GM21529 (cell line): ENCODE data around the gene MIF.
A peak's percentile ranks its signal among the peaks of the same experiment; 100 is the strongest.
"Not testable (repeated sequence)": the region's sequence is repeated elsewhere in the genome, so short reads cannot be mapped to it uniquely, and the experiment has no call there.

Experiments used
- ATAC-seq: cut with Tn5 transposase; IDR thresholded peaks from one replicate; pipeline ENCODE4 v1.9.1; 2021; ENCODE audit not compliant: unreplicated experiment

The MIF gene

DNA sequence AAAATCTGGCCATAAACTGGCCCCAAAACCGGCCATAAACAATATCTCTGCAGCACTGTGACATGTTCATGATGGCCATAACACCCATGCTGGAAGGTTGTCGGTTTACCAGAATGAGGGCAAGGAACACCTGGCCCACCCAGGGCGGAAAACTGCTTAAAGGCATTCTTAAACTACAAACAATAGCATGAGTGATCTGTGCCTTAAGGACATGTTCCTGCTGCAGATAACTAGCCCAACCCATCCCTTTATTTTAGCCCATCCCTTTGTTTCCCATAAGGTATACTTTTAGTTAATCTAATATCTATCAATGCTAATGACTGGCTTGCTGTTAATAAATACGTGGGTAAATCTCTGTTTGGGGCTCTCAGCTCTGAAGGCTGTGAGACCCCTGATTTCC, 6.0 kb downstream of the MIF start:
- not testable (repeated sequence) for ATAC-seq

DNA sequence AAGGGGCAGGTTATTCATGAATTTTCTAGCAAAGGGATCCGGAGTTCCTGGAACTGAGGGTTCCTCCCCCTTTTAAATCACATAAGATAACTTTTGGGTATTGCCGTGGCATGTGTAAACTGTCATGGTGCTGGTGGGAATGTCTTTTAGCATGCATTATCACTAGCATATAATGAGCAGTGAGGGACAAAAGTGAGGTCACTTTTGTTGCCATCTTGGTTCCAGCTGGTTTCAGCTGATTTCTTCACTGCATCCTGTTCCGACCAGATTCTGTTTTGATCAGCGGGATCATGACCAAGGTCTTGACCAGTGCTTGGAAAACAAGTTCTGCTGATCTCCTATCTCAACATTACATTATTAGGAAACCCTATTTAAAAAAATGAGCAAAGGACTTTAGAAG, 7.4 kb downstream of the MIF start:
- no peak for ATAC-seq

DNA sequence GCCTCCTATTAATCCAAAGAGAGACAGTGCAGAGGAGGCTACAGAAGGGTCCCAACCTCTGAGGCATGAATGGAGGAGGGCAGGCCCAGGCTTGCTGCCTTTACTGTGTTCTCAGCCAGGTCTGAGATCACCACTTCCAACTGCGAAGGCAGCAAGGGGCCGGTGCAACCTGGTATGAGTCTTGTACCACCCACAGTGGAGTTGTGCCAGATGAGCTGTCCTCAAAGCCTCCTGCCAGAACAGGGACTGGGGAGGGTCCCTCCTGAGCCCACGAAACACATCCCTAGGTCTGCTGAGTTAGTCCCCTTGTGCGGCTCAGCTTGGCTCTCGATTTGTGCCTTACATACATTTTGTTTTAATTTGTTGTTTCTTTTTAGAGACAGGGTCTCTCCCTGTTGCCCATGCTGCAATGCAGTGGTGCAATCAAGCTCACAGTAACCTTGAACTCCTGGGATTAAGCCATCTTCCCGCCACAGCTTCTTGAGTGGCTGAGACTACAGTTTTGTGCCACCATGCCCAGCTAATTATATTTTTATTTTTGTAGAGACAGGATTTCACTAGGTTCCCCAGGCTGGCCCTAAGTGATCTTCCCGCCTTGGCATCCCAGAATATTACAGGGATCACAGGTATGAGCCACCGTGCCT, 9.3 kb downstream of the MIF start:
- no peak for ATAC-seq

DNA sequence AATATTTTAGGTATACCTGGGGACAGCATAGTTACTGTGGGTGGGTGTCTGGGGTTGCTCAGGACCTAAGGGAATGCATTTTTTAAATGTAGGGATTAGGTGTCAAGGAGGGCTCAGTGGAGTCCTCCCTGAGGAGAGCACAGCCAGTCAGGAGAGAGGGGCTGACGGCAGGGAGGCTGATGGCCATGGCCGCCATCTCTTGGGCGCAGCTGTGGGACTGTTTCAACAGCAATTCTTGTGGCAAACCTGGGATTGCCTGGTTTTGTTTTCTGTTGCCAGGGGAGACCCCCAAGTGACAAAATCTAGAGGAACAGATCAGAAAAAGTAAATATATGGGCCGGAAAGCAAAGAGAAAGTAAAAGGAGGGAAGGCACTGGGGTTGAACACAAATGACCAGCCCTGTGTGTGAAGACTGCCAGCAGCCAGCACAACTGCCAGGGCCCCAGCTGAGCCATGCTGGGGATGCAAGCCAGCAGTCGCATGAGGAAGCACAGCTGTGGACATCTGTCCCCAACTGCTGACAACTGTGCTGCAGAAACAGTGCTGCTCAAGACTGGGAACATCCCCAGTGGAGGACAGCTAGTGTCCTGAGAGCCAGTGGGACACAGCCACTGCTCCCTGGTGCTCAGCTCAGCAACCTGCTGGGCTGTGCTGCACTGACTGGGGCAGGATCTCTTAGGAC, 10.5 kb downstream of the MIF start:
- ATAC-seq, result no peak

DNA sequence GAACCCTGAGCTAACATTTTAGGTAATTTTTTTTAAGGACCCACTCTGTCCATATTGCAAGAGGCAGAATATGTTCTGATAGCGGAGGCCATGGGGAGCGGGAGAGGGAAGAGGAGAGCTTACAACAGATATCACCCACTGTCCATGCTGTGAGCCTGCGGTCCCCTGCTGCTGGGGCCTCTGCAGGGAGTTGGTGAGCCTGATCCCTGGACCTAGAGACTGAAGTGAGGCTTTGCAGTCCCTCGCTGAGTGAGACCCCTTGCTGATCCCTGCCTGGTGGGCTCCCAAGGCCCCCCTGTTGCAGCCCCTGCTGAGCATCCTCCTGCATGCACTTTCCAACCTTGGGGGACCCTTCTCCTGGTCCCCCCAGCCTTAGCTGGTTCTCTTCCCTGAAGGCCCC, 12.5 kb downstream of the MIF start:
- no peak for ATAC-seq

DNA sequence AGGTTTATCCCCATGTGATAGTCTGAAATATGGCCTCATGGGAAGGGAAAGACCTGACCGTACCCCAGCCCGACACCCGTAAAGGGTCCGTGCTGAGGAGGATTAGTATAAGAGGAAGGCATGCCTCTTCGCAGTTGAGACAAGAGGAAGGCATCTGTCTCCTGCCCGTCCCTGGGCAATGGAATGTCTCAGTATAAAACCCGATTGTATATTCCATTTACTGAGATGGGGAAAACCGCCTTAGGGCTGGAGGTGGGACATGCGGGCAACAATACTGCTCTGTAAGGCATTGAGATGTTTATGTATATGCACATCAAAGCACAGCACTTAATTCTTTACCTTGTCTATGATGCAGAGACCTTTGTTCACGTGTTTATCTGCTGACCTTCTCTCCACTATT, 13.2 kb downstream of the MIF start:
- not testable (repeated sequence) for ATAC-seq

DNA sequence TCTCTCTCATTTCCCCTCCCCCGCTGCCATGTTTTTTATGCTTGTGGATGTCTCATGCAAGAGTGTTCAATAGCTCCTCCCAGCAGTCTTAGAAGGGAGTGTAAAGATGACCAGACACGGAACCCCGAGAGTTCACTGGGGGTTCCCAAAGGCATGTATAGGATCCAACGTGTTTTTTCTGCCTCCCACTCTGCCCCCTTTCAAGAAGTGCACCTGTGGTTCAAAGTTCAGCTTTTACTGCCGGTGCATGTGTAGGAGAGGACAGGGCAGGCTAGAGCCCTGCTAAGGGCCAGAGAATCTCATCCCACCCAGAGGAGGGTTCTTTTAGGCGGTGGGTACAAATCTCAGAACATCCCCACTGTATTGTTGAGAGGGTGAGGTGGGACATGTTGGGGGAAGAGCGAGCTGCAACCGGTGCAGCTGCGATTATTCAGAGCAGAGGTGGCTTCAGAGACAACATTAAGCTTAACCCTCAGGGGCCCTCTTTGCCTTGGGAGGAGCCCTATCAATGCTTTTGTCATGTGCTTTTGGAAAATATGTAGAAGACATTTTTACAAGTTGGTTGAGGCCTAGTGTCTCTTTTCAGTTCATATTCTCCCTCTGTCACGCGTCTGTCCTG, 14.5 kb downstream of the MIF start:
- ATAC-seq, result no peak

DNA sequence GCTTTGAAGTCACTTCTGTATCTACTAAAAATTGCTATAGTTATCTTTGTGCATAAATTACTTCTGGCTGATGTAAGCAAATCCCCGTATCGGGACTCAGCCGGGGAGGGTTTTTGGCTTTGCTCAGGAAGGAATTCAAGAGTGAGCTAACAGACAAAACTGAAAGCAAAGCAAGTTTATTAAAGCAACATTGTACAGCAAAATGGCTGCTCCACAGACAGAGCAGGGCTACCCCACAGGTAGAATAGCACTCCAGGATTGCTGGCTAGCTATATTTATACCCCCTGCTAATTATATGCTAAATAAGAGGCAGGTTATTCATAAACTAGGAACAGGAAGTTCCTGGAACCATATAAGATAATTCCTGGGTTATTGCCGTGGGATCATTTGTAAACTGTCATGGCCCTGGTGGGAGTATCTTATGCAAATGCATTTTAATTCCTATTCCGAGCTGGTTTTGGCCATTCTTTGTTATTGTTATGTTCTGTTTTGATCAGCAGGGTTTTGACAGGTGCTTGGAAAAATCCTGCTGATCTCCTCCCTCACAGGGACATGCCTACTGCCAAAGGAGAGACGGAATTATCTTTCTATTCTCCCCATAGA, 15.2 kb downstream of the MIF start:
- no peak for ATAC-seq

DNA sequence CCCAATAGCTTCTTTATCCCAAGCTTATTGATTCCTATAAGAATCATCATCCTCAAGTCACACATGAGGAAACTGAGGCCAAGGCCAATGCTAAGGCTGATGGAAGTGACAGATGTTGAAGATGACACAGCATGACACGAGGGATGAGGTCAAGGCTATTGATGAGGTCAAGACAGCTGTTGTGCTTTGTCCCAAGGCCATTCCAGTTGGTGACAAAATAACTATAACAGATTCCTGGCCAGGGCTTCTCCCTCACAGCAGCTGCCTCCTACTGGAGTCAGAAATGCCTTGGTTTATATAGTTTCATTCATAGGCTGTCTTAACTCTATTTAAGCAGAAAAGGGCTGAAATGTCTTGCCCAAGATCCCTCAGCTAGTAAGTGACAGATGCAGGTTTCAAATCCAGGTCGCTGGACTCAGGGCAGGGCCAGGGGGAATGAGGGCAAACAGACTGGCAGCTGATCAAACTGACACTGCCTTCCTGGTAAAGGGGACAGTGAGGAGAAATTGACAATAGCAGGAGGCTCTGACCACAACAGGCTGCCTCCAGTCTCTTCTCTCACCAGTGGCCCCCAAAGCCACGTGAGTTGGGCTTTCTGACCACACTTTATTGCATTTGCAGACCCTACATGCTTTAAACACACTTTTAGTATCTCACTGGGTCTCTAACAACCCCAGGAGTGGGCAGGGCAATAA, 16.5 kb downstream of the MIF start:
- ATAC-seq, result no peak

DNA sequence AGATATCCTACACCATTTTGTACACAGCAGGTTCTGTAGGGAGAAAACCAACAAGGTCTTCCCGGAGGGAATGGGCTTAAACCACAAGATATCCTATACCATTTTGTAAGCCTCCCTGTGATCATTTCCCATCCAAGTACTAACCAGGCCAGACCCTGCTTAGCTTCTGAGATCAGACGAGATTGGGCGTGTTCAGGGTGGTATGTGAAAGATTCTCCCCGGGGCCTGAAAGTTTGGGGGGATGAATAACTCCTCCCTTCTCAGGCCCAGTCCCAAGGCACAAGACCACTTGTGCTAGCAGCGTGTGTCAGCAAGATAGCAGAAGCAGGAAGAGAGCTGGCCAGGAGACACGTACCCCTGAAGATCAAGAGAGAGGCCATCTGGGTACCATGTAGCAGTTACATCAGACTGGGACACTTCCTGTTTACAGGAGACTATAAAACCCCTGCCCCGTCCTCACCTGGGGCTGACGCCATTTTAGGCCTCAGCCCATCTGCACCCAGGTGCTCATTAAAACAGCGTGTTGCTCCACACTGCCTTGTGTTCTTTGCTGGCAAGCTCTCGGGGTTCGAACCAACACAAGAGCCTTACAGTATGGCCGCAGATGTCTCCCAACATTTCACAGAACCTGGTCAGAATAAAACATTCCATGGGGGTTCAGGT, 17.3 kb downstream of the MIF start:
- no peak for ATAC-seq

DNA sequence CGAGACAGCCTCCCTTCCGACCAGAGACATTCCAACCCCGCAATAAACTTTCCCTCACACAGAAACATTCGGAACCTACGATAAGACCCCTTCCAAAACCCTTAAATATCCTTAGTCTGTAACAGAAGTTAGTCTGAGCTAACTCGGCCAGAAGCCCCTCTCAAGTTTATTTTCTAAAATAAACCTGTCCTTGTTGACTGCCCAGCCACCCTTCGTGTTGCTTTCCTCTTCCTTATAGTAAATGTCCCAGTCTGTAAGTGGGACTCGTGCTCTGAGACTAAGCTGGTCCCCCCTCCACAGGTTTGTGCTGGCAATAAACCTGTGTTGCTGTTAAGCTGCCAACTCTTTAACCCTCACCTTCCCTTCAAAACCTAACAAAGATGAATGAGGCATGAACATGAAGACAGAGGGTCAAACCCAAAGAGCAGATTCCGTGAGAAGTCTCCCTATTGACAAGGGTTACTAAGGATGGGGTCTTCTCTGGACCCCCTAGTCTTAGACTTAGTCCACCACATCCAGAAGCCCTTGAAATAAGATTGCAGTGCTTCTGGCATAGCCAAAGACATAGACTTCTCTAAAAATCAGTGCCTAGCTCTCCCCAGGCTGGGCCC, 18.2 kb downstream of the MIF start:
- no peak for ATAC-seq

DNA sequence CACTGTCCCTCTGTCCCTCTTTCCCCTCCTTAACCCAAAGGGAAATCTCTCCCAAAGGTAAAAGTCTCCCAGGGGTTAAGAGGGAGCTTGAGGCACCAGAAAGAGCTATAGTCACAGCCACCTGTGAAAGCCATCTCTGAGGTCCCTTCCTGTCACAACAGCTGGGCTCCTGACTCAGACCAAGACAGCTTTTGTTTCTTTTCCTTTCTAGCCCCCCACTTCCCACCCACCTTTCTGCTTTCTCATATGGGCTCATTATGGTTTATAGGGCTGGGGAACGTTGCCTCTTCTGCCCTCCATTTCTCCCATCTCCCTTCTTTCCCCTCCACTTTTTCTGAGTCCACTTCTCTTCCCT, 19.1 kb downstream of the MIF start:
- ATAC-seq, result peak; percentile 9

DNA sequence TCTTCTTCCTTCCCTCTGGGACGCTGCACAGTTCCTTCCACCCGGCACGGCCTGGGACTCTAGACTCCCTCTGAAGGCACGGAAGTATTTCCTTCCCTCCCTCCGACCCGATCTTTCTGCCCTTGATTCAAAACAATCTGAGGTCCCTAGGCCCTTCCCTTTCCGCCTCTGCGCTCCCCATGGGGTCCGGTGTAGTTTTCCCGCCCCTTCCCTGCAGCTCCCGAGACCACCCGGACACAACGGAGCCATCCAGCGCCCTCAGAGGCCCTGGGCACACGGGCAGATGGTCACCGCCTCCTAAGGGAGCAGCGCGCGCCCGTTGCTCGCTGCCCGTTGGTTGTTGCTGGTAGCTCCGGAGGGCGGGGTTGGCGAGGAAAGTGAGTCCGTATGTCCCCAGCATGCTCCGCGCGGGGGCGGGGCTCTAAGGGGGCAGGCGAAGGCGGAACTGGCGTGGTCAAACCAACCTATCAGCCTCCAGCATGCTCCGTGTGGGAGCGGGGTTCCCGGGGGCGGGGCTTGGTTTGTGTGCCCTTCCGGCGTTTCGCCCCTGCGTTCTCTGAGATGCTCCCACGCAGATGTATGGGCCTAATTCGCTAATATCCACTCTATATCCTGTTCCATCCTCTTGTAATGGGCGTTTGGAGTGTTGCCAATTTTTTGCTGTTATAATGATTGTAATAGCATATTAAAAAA, 19.6 kb downstream of the MIF start:
- ATAC-seq, result peak; percentile 96

DNA sequence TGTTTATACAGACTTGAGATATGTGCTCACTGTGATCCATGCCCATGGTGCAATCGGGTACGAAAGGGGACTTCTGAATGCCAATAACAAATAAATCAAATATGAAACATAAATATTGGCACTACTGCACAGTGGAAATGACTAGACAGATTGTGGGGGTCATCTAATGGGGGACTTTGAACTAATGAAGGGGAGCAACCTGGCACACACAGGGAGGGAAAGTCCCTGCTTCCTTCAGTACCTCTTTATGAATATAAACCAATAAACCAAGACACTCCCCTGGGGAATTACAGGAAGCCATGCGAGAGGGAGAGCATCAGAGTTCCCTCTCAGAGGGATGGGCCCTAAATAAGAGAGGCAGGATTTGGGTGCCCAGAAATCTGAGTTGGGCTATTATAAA, 21.1 kb downstream of the MIF start:
- no peak for ATAC-seq

DNA sequence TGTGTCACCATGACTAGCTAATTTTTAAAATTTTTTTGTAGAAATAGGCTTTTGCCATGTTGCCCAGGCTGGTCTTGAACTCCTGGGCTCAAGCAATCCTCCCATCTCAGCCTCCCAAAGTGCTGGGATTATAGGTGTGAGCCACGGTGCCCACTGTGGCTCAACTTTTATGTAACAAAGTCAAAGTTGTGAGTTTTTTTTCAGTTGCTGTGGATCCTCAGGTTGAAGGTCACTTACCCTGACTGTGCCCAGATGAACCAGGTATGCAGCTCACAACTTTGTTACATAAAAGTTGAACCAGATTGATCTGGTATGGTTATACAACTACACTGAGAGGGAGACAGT, 26.1 kb downstream of the MIF start:
- not testable (repeated sequence) for ATAC-seq

DNA sequence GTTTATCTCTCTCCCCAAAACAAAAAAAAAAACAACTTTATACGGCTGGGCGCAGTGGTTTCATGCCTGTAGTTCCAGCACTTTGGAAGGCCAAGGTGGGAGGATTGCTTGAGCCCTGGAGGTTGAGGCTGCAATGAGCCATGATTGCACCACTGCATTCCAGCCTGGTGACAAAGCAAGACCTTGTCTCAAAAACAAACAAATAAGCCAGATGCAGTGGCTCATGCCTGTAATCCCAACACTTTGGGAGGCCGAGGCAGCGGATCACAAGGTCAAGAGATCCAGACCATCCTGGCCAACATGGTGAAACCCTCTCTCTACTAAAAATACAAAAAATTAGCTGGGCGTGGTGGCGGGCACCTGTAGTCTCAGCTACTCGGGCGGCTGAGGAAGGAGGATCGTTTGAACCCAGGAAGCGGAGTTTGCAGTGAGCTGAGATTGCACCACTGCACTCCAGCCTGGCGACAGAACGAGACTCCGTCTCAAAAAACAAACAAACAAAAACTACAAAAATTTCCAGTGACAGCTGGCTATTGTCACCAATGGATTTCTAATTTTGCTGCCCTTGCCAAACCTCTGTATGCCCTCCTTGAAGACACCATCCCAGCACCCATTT, 27.5 kb downstream of the MIF start:
- not testable (repeated sequence) for ATAC-seq

DNA sequence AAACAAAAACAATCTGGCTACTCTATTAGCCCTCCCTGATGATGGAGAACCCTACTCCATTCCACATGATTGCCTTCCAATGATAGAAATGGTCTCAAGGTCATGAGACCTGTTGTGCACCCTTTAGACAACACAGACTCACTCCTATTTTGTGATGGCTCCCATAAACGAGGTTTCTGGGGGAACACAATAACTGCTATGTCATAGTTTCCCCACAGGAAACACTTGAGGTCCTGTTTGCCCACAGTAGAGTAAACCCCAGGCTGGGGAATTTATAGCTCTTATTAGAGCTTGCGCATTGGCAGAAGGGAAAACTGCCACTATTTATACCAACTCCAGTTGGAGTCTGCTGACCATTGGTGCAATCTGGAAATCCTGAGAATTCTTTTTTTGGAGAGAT, 28.7 kb downstream of the MIF start:
- ATAC-seq, result no peak

DNA sequence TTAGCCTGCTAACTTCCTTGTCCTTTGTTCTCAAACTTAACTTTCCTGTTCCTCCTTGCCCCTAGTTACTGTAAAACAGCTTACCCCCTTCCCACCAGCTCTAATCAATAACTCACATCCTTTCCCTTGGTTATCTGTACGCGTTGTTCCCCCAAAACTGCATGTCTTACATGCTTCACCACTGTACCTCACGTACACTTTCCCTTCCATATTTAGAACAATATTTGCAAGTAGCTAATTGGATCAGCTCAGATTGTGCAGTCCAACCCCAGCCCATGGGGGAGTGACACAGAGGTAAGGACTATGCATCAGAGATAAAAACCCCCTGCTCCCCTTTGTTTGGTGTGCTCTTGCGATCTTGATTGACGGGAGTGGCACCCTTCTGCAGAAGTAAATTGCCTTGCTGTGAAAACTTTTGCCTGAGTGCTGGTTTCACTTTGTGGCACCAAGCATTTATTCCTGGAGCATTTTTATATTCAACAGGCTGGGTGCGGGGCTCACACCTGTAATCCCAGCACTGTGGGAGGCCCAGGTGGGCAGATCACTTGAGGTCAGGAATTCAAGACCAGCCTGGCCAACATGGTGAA, 30.9 kb downstream of the MIF start:
- ATAC-seq, result no peak

DNA sequence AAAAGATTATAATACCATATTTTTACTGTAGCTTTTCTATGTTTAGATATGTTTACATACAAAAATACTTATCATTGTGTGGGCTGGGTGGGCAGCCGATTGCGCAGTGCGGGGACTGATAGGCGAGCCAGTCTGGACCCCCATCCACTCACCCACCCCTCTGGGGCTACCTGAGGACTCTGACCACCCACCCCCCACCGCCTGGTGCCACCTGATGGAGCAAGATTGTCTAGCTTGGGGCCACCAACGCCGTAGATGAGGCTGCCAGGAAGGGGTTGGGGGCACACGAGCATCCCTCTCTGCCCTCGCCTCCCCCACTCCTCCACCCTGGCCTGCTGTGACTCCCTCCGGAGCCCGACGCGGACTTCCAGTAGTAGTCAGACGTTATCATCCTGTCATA, 32.4 kb downstream of the MIF start:
- no peak for ATAC-seq
